DND-41 (cell line): Measurements from ENCODE around the gene PCGF3.

Experiments used
- CTCF ChIP-seq: IDR thresholded peaks from 2 replicates; pipeline ENCODE4 v1.5.1; 2012; ENCODE audit warnings: borderline replicate concordance, low read length, moderate library complexity, mild to moderate bottlenecking; ENCODE audit not compliant: poor library complexity, severe bottlenecking; ENCODE audit errors: extremely low read depth
- EZH2 ChIP-seq: IDR thresholded peaks from 3 replicates; pipeline ENCODE4 v1.6.1; 2012; ENCODE audit warnings: borderline replicate concordance, low read depth, mild to moderate bottlenecking, moderate library complexity, low read length, inconsistent platforms; ENCODE audit not compliant: severe bottlenecking

GRCh38 chr4:814312-814850 lies 108.7 kb downstream of the PCGF3 start:
- no peak for TF ChIP-seq EZH2
- TF ChIP-seq CTCF, result no peak
